Measurements from ENCODE around the gene ABCA7.
A peak's percentile ranks its signal among the peaks of the same experiment; 100 is the strongest.

ABCA7 gene

DNA sequence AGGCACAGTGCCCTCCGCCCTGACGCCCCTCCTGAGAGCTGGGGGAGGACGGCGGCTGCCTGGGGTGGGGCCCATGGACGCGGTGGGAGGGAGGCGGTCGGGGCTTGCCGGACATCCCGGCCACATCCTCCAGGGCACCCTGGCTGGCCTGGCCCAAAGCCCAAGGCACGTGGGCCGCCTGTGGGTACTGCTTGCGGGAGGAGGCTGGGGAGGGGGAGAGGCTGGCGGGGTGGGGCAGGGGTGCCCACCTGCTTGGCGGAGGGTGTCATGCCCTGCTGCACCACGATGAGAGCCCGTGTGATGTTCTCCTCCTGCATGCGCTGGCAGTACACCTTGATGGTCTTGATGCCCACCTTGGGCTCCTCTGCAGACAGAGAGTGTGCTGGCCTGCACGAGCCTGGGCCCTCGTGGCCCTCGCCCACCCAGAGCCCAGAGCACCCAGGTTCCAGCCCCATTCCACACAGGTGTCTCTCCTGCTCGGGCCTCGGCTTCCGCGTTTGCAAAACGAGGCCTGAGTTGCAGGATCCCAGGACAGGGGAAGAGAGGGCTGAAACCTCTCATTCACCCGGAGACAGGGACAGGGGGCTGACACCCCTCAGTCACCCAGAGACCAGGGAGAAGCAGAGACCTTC, 51.8 kb downstream of the ABCA7 start:
- no peak for DNase-seq

DNA sequence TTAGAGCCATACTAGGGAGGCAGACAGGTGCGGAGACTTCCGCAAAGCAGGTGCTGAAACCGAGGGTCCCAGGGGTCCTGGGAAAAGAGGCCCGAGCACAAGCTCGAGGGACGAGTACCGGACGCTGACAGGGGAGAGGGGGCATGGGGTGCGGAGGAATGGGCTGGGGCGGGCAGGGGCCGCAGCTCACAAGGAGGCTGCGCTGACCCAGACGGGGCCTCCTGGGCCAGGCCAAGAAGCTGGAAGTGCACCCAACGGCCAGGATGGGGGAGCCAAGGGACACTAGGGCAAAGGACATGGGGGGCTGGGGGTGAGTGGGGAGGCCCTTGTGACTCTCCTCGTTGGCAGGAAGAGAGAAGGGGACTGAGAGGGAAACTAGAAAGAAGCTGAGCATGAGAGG, 53.4 kb downstream of the ABCA7 start:
- no peak for DNase-seq

DNA sequence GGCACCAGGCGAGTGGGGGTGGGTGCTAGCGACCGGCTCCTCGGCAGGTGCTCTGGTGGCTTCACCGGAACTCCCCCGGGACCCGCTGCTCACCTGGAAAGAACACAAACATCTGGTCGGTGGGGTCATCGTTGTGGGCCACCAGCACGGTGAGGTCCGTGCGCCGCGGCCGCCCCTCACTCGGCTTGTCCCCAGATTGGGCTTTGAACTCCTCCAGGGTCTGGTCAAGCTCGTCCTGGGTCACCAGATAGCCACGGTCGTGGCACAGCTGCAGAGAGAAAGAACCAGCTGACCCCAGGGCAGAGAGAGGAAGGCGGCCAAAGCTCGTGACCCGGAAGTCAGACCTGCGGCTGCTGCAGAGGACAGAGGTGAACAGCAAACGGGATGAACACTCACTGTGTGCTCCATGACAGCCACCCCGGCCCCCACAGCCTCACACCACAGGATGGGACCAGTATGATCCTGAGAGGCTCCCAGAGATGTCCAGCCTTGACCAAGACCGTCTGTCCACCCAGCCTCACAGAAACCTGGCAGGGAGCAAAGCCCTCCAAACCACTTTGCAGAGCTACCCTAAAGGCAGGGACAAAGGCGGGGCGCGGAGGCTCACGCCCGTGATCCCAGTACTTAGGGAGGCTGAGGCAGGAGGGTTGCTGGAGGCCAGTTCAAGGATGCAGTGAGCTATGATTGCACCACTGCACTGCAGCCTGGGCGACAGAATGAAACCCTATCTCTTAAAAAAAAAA, 54.1 kb downstream of the ABCA7 start:
- no peak for DNase-seq

DNA sequence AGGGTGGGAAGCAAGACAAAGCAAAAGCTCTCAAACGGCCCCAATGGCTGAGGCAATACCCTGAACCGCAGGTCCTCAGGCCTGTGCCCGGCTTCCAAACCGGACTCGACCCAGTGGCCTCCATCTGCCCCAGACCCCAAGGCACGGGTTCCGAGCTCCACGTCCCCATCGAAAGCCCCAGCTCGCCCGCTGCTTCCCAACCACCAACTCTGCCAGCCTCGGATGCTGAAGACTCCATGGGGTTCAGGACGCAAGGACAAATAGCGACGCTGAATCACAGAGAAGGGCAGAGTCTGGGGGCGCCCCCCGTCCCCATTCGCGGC, 54.7 kb downstream of the ABCA7 start:
- peak; percentile 24 for DNase-seq

DNA sequence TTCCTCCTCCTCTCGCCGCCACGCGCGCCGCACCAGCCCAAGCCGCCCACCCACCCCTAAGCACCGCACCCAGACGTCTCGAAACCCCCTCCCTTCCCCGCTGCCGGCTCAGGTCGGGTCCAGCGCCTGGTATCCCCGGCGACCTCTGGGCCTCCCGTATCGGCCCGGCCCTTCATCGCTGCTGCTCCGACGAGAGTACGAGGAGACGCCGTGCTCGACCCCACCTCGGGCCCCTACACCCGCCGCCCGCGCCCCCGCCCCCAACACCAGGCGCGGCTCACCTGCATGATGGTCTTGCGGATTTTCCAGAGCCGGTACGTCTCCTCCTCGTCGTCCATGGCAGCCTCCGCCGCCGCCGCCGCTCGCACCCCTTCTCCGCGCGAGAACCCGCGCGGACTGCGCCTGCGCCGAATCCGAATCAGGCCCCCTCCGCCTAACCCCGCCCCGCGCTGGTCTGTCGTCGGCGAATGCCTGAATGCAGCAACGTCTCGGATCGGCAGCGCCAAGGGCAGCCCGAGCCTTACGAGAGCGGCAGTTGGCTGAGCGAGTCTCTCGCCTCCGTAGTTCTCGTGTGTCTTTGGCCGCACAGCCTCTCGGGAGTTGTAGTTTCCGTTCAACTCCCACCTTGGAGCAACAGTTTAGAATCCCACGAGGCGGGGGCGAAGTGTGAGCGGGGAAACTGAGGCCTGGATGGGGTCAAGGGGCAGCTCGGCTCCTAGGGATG, 55.2 kb downstream of the ABCA7 start, which contains the start of gene POLR2E:
Gene POLR2E (minus strand): TSS at position 398 of the 724 bp plus-strand sequence. CDS start 60 bp downstream, at position 338.
- peak; percentile 97 for DNase-seq

DNA sequence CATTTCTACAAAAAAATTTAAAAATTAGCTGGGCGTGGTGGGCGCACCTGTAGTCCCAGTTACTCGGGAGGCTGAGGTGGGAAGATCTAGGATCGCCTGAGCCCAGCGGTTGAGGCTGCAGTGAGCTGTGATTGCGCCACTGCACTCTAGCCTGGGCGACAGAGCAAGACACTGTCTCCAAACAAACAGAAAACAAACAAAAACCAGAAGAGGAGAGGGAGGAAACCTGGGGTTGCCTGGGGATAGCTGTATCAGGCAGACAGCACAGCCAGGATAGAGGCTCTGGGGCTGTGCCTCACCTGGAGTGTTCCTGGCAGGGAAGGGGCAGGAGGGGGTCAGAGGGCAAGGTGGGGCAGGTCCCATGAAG, 57.9 kb downstream of the ABCA7 start:
- no peak for DNase-seq

DNA sequence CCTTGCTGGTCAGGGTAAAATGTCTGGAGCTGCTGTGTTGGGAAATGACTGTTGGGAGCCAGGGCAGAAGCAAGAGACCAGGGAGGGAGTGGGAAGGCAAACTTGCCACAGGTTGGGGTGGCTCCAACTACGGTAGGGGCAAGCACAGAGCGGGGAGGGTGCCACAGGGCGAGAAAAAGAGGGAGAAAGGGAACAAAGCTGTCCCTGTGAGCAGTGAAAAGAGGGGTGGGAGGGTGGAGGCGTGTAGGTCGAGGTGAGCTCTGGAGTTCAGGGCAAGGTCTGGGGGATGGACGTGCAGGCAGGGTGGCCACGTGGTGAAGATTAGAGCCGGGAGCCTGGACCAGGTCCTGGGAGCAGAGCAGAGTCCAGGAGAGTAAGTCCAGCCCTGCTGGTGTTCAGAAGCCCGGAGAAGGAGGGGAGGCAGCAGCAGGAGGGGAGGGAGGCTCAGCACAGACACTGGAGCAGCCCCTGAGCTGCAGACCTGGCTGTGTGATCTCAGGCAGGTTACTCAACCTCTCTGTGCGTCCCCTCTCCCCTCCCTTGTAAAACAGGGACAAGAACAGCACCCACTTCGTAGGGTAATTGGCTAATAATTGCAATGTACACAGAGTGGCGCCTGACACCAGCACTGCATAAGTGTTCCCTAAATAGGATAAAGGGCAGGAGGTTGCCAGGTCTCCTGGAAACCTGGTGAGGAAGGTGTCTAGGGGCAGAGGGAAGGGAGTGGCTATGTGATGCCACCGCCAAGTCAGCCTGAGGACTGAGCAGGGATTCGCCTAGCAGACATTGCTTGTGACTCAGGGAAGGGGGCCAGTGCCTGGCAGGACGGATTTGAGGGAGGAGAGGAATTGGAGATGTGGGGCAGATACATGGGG, 58.5 kb downstream of the ABCA7 start:
- DNase-seq, result no peak

DNA sequence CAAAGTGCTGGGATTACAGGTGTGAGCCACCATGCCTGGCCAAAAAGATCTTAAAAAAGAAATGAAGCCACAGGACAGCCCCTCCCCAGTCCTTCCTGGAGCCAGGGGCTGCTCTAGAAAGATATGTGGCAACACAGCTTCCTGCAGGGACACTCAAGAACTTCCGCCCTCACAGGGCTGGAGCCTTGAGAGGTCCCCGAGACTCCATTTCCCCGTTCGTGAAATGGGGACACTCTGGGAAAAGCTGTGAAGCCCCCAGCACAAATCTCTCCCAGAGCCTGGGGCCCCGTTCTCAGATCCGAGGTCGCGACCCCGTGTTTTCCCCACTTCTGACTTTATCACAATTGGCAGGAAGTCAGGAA, 61.4 kb downstream of the ABCA7 start:
- DNase-seq, result peak; percentile 34

DNA sequence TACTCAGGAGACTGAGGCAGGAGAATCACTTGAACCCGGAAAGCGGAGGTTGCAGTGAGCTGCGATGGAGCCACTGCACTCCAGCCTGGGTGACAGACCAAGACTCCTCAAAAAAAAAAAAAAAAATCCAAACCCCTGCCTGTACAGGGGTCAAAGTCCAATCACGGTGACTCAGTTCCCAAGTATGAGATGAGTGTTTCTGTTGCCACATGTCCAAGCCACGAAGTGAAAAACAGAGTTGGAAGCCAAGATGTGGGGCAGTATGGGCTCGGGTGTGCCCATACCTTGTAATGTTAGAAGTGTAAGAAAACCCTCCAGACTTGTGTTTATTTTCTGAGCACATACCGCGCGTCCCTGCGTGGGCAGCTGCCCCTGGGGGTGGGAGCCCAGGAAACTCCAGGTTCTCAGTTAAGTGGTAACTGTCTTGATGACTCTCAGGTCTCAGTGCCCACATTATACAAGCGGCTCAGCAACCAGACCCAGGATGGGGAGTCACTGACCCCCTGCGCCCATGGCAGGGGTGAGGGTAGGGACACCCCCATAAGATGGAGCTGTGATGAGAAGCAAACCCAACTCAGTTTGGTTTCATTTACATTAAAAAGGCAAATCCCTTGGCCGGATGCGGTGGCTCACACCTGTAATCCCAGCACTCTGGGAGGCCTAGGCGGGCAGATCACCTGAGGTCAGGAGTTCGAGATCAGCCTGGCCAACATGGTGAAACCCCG, 62.7 kb downstream of the ABCA7 start:
- peak; percentile 36 for DNase-seq

DNA sequence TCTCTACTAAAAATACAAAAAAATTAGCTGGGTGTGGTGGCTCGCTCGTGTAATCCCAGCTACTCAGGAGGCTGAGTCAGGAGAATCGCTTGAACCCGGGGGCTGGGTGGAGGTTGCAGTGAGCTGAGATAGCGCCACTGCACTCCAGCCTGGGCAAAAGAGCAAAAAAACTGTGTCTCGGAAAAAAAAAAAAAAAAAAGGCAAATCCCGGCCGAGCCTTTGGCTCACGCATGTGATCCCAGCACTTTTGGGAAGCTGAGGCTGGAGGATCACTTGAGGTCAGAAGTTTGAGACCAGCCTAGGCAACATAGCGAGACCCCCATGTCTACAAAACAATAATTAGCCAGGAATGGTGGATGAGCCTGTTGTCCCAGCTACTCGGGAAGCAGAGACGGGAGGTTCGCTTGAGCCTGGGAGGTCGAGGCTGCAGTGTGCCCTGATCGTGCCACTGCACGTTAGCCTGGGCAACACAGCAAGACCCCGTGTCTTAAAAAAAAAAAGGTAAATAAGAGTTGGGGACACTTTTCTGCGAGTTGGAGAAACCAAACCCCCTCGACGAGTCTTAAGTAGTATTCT, 63.3 kb downstream of the ABCA7 start:
- DNase-seq, result no peak

DNA sequence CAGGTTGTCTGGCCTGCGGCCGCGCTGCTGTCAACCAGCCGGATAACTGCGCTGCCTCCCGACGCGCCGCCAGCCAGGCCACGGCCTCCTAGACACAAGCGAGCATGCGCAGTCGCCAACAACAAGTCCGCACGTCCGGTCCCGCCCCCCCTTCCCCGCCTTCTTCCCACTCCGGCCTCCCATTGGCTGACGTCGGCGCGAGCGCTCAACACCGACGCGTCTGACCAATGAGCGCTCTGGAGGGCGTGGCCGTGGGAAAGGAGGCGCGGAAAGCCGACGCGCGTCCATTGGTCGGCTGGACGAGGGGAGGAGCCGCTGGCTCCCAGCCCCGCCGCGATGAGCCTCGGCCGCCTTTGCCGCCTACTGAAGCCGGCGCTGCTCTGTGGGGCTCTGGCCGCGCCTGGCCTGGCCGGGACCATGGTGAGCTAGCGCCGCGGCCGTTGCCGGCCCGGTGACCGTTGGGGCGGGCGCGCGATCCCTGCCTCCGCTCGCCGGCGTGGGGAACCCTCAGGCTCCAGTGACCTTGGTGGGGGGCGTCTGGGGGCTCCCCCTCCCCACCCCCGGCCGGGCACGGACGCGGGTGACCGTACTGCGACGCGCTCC, 63.9 kb downstream of the ABCA7 start, which contains the start of gene GPX4:
Gene GPX4 (plus strand): TSS at position 287 of the 603 bp plus-strand sequence. CDS start 50 bp downstream, at position 337.
- DNase-seq, result peak; percentile 100

DNA sequence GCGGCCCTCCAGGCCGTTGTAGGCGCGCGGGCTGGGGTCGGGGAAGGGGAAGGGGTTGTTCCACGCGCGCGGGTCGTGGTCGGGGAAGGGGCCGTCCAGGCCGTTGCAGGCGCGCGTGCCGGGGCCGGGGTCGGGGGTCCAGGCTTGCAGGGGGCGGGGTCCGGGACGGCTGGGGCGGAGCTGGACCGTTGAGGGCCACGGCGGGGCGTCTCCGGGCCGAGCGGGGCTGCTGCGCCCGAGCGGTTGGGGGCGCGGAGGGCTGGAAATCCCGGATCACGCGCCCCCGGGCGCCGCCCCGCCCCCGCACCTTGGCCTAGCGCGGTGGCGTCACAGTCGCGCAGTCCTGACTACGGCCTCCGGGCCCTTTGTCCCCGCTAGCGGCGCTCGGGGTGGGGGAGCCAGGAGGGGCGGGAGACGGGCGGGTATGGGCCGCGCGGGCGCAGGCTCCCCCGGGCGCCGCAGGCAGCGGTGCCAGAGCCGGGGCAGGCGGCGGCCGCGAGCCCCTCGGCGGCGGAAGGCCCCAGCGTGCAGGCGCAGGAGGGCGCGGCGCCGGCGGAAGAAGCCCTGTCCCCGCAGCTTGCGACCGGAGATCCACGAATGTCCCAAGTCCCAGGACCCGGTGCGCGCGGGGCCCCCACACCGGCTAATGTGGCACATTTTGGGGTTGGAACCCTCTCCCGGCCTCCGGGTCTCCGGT, 64.6 kb downstream of the ABCA7 start:
- peak; percentile 65 for DNase-seq

DNA sequence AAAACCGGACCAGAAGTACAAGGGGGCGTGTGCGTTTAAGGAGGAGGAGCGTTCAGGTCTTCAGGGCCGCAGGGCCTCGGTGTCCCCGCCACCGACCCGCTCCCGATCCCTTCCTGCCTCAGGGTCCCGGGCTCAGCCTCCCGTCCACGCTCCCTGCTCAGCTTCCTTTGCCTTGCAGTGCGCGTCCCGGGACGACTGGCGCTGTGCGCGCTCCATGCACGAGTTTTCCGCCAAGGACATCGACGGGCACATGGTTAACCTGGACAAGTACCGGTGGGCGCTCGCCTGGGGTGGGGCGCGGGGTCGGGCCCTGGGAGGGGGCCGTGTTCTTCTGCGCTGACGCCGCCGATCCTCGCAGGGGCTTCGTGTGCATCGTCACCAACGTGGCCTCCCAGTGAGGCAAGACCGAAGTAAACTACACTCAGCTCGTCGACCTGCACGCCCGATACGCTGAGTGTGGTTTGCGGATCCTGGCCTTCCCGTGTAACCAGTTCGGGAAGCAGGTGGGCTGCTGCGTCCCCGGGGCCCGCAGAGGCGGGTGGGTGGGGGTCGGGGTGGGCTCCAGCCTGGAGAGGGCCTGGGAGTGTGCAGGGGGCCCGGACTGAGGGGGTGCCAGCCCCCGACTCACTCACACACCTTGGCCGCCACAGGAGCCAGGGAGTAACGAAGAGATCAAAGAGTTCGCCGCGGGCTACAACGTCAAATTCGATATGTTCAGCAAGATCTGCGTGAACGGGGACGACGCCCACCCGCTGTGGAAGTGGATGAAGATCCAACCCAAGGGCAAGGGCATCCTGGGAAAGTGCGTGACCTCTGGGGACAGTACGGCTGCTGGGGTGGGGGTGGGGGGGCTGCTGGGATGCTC, 65.3 kb downstream of the ABCA7 start:
- no peak for DNase-seq

DNA sequence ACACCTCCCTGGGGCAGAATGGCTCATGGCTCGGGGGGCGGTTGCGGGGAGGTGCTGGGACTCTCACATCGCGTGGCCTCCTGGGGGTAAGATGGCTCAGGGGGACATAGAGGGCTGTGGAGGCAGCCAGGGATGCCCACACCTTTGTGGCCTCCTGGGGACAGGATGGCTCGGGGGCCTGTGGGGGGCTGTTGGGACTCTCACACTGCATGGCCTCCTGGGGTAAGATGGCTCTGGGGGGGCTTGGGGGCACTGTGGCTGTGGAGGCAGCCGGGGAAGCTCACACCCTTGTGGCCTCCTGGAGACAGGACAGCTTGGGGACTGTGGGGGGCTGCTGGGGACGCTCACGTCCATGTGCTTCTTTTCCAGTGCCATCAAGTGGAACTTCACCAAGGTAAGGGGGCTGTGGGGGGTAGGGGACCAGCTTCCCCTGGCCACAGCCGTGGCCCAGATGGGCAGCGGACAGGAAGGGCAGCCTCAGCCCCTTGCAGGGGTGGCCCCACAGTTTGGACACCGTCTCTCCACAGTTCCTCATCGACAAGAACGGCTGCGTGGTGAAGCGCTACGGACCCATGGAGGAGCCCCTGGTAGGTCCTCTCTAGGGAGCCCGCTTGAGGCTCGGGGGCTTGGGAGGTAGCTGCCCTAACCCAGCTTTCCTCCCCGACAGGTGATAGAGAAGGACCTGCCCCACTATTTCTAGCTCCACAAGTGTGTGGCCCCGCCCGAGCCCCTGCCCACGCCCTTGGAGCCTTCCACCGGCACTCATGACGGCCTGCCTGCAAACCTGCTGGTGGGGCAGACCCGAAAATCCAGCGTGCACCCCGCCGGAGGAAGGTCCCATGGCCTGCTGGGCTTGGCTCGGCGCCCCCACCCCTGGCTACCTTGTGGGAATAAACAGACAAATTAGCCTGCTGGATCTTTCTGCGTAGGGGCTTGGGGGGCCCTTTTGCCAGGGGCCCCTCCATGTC, 66.2 kb downstream of the ABCA7 start:
- DNase-seq, result peak; percentile 30

DNA sequence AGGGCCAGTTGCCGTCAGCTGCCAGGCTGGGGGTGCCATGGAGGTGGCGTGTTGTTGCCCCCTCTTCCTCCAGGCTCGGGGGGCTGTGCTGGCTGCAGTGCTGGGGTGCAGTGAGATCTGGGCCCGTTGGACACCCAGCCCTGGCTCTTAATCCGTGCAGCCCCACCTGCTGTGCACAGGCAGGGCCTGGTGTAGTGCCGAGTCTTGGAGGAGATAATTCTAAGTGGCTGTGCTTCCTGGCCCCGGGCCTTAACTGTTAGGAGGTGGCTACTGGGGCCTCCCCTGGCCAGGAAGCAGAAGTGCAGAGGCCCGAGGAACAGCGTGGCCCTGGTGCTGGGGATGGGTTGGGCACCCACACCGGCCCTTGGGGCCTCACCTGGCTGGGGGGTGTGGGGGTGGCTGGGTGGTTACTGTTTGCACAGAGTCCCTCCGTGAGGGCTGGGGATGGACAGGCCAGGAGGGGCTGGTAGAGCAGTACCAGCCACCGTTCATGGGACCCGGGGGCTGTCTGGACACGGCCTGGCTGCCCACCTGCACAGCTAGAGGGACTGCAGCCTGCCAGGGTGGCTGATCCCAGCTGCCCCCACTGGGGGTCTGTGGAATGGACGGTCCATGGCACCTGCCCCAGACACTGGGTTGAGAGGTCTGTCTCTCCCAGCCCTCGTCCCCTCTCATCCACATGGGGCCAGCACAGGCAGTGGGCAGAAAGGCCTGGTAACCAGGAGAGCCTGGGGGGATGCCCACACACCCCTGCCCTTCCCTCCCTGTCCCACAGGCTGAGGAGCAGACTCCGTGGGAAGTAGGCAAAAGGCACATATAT, 67.1 kb downstream of the ABCA7 start:
- no peak for DNase-seq

DNA sequence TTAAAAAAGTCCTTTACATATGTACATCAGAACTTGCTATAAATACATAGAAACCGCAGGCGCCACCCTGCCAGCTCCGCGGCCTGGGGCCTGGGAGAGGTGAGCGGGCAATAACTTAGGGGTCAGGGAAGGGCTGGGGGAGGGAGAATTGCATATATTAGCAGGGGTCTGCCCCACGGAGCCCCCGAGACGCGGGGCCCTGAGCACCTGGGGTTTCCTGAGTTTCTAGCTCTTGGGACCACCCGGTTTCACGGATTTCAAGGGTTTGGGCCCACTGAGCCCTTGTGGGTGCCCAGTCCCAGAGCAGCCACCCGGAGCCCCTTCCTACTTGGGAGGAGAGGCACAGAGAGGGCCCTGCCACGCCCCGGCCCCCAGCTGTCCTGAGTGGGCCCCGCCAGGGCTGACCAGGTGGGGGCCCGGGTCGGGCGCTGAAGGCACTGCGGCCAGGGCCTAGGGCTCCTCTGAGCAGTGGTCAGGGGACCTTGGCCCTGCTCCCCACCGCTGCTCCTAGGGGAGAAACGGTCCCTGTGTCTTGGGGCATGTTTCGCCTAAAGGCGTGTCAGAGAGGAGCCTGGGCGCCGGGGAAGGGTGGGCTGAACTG, 67.9 kb downstream of the ABCA7 start:
- DNase-seq, result no peak

All from CD4-positive, alpha-beta T cell treated with Interleukin-6 for 4 hours (primary cell).